Mesenchymal stem cell (in vitro differentiated cells and primary cell): ENCODE data around the gene CCDC68.
A peak's percentile ranks its signal among the peaks of the same experiment; 100 is the strongest.

ENCODE experiments used
- DNase-seq: peaks from one replicate; pipeline ENCODE4 v3.0.0-alpha.2; 2013
- H2AFZ ChIP-seq: one replicate; pipeline ENCODE4 v1.6.1; 2013; ENCODE audit warnings: low read depth, mild to moderate bottlenecking, control low read depth, inconsistent platforms, low read length, moderate library complexity
- H2AK5ac ChIP-seq: 2 replicates; pipeline ENCODE4 v1.6.1; 2013; ENCODE audit warnings: low read length, moderate library complexity, mild to moderate bottlenecking, inconsistent platforms; ENCODE audit not compliant: severe bottlenecking
- H2BK120ac ChIP-seq: one replicate; pipeline ENCODE4 v1.6.1; 2013; ENCODE audit warnings: low read depth, mild to moderate bottlenecking, inconsistent platforms, low read length, moderate library complexity
- H2BK12ac ChIP-seq, 2 experiments: one replicate each; pipeline ENCODE4 v1.6.1; 2013; ENCODE audit warnings: inconsistent platforms in 2 of 2, low read length in 2 of 2, mild to moderate bottlenecking in 2 of 2, moderate library complexity in 2 of 2, control low read depth in 1 of 2
- H2BK15ac ChIP-seq: one replicate; pipeline ENCODE4 v1.6.1; 2013; ENCODE audit warnings: mild to moderate bottlenecking, low read depth, inconsistent platforms; ENCODE audit not compliant: poor library complexity, severe bottlenecking
- H2BK5ac ChIP-seq: 2 replicates; pipeline ENCODE4 v1.6.1; 2013; ENCODE audit warnings: low read depth, mild to moderate bottlenecking, low read length, control low read depth, inconsistent platforms; ENCODE audit not compliant: poor library complexity, severe bottlenecking
- H3K14ac ChIP-seq, 2 experiments: one replicate each; pipeline ENCODE4 v1.6.1; 2013; ENCODE audit warnings: inconsistent platforms in 2 of 2, low read length in 2 of 2, control low read depth in 1 of 2, mild to moderate bottlenecking in 1 of 2, moderate library complexity in 1 of 2
- H3K18ac ChIP-seq, 2 experiments: one replicate each; pipeline ENCODE4 v1.6.1; 2013; ENCODE audit warnings: inconsistent platforms in 2 of 2, low read length in 2 of 2, control low read depth in 1 of 2, low read depth in 1 of 2, mild to moderate bottlenecking in 1 of 2
- H3K23ac ChIP-seq, 2 experiments: one replicate each; pipeline ENCODE4 v1.6.1; 2013; ENCODE audit warnings: inconsistent platforms in 2 of 2, low read length in 2 of 2, mild to moderate bottlenecking in 2 of 2, moderate library complexity in 2 of 2, control low read depth in 1 of 2
- H3K27ac ChIP-seq: 2 replicates; pipeline ENCODE4 v1.5.1; 2013; ENCODE audit warnings: mild to moderate bottlenecking, moderate library complexity, low read length, control low read depth, inconsistent platforms; ENCODE audit not compliant: poor library complexity, severe bottlenecking
- H3K27me3 ChIP-seq, 2 experiments: 2 replicates each; pipeline versions ENCODE4 v1.6.1 to v1.7.0; 2013; ENCODE audit warnings: low read length in 2 of 2, mild to moderate bottlenecking in 2 of 2, moderate library complexity in 2 of 2, control low read depth in 1 of 2, inconsistent platforms in 1 of 2; ENCODE audit not compliant: control insufficient read depth in 1 of 2, insufficient read depth in 1 of 2
- H3K36me3 ChIP-seq, 2 experiments: 2 replicates each; pipeline versions ENCODE4 v1.6.1 to v1.7.0; 2013; ENCODE audit warnings: low read length in 2 of 2, control low read depth in 1 of 2, inconsistent platforms in 1 of 2, low read depth in 1 of 2, mild to moderate bottlenecking in 1 of 2; ENCODE audit not compliant: insufficient read depth in 2 of 2, control insufficient read depth in 1 of 2
- H3K4ac ChIP-seq, 2 experiments: one replicate each; pipeline ENCODE4 v1.6.1; 2013; ENCODE audit warnings: inconsistent platforms in 2 of 2, low read length in 2 of 2, mild to moderate bottlenecking in 2 of 2, moderate library complexity in 2 of 2, control low read depth in 1 of 2, low read depth in 1 of 2
- H3K4me1 ChIP-seq: 2 replicates; pipeline ENCODE4 v1.6.1; 2013; ENCODE audit warnings: low read depth, low read length, control low read depth; ENCODE audit not compliant: control insufficient read depth, insufficient read depth
- H3K4me2 ChIP-seq: 2 replicates; pipeline ENCODE4 v1.6.1; 2013; ENCODE audit warnings: low read length, mild to moderate bottlenecking, inconsistent platforms; ENCODE audit not compliant: poor library complexity, severe bottlenecking
- H3K4me3 ChIP-seq, 2 experiments: 2 replicates each; pipeline versions ENCODE4 v1.5.1 to v1.7.0; 2013; ENCODE audit warnings: low read length in 2 of 2, mild to moderate bottlenecking in 2 of 2, control low read depth in 1 of 2, low read depth in 1 of 2; ENCODE audit not compliant: insufficient read depth in 1 of 2
- H3K79me1 ChIP-seq: replicated peaks from 2 replicates; pipeline ENCODE4 v1.6.1; 2013; ENCODE audit warnings: mild to moderate bottlenecking, control low read depth, low read length, inconsistent platforms; ENCODE audit not compliant: poor library complexity, severe bottlenecking
- H3K9ac ChIP-seq: 2 replicates; pipeline ENCODE4 v1.7.0; 2013; ENCODE audit warnings: mild to moderate bottlenecking, low read length, moderate library complexity
- H3K9me3 ChIP-seq: 2 replicates; pipeline ENCODE4 v1.7.0; 2013; ENCODE audit warnings: mild to moderate bottlenecking, low read length; ENCODE audit not compliant: control insufficient read depth
- H4K8ac ChIP-seq: one replicate; pipeline ENCODE4 v1.6.1; 2013; ENCODE audit warnings: inconsistent platforms, mild to moderate bottlenecking, low read length, moderate library complexity
- H4K91ac ChIP-seq: one replicate; pipeline ENCODE4 v1.6.1; 2013; ENCODE audit warnings: mild to moderate bottlenecking, low read length, inconsistent platforms
- WGBS: methylation state at CpG from one replicate; pipeline ENCODE4 v1.1.7; 2013; ENCODE audit warnings: mixed read lengths; 5-methylcytosine and 5-hydroxymethylcytosine counted together

Gene CCDC68

GRCh38 chr18:54991981-54992380, 32.7 kb upstream of the CCDC68 start:
- Histone ChIP-seq H2AK5ac (no peak overlapping the region), H3K27me3 (no peaks in the 10 kb centered on the region), H3K9me3 (no peaks in the 10 kb centered on the region), H3K4me2 (no peak overlapping the region), H4K91ac (no peak overlapping the region), H3K4ac (no peak overlapping the region), H3K4me1 (no peaks in the 10 kb centered on the region), H3K27ac (no peak overlapping the region), H3K36me3 (no peaks in the 10 kb centered on the region), H2BK120ac (no peak overlapping the region), H2BK15ac (no peak overlapping the region), H2BK12ac (no peak overlapping the region), H3K23ac (no peak overlapping the region), H4K8ac (no peak overlapping the region), H2BK5ac (no peak overlapping the region), H3K4me3 (no peak overlapping the region), H3K14ac (no peak overlapping the region), H3K79me1 (no peaks in the 10 kb centered on the region), H2AFZ (no peak overlapping the region), H3K9ac (no peak overlapping the region), H3K18ac (no peak overlapping the region)
- 100% methylated on average over 2 of the region's 4 CpGs for WGBS
- no peak for DNase-seq

- no peak overlapping the region for H3K9ac ChIP-seq
- H3K23ac ChIP-seq = no peak overlapping the region
- H4K8ac ChIP-seq = no peak overlapping the region
- no peak overlapping the region for H2AK5ac ChIP-seq
- H2BK120ac ChIP-seq = no peak overlapping the region
- no peaks in the 10 kb centered on the region for H3K79me1 ChIP-seq
- no peak overlapping the region for H3K27ac ChIP-seq
- H3K4me1 ChIP-seq = no peaks in the 10 kb centered on the region
- peak overlapping the region; percentile 21 to 67 for H2BK12ac ChIP-seq
- H2BK5ac ChIP-seq = no peak overlapping the region
- H3K18ac ChIP-seq = no peak overlapping the region
- DNase-seq = no peak
- no peaks in the 10 kb centered on the region for H3K36me3 ChIP-seq
- no peaks in the 10 kb centered on the region for H3K9me3 ChIP-seq
- peak overlapping the region in 1 of 2 experiments; percentile 11 for H3K4ac ChIP-seq
- no peak overlapping the region for H4K91ac ChIP-seq
- WGBS = 85% methylated on average over 4 of the region's 4 CpGs
- H2AFZ ChIP-seq = no peak overlapping the region
- no peak overlapping the region for H3K4me3 ChIP-seq
- no peaks in the 10 kb centered on the region for H3K27me3 ChIP-seq
- H3K4me2 ChIP-seq = no peak overlapping the region
- peak overlapping the region; percentile 63 for H2BK15ac ChIP-seq
- no peak overlapping the region for H3K14ac ChIP-seq
Observed at GRCh38 chr18:54984908-54985307, 25.6 kb upstream of the CCDC68 start.

DNA sequence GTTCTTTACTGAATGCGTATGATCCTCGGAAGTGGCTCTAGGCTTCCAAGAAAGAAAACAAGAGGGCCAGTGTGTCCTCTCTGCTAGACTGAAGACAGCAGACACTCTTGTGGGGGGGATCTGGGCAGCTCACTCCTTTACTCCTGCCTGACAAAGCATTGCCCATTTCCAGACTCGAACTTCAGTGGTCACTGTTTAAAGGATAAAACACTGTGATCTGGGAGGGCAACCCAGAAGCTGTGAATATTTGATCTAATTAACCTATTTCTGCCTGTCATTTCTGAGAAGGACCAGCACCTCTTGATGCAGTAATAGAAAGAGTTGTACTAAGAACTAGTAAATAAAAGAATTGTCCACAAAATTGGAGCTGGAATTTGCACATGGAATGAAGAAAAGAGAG, 24.5 kb upstream of the CCDC68 start:
- Histone ChIP-seq H2BK12ac (no peak overlapping the region), H3K27ac (no peak overlapping the region), H3K36me3 (no peaks in the 10 kb centered on the region), H3K4me2 (no peak overlapping the region), H3K79me1 (no peaks in the 10 kb centered on the region), H3K4me1 (no peaks in the 10 kb centered on the region), H2AFZ (no peak overlapping the region), H3K4me3 (no peak overlapping the region), H3K14ac (no peak overlapping the region), H3K18ac (no peak overlapping the region), H3K9ac (no peak overlapping the region), H2AK5ac (no peak overlapping the region), H4K8ac (no peak overlapping the region), H2BK5ac (no peak overlapping the region), H4K91ac (no peak overlapping the region), H2BK15ac (no peak overlapping the region), H2BK120ac (peak overlapping the region; percentile 3), H3K27me3 (no peaks in the 10 kb centered on the region), H3K4ac (no peak overlapping the region), H3K23ac (no peak overlapping the region), H3K9me3 (no peaks in the 10 kb centered on the region)
- WGBS = 96% methylated on average over 3 of the region's 3 CpGs
- DNase-seq = no peak

- Histone ChIP-seq H4K91ac (peak overlapping the region; percentile 70), H2BK120ac (peak overlapping the region; percentile 3), H3K4me3 (no peak overlapping the region), H2BK5ac (no peak overlapping the region), H4K8ac (no peak overlapping the region), H2BK12ac (peak overlapping the region in 1 of 2 experiments; percentile 91), H2BK15ac (no peak overlapping the region), H3K4ac (peak overlapping the region in 1 of 2 experiments; percentile 65), H3K14ac (no peak overlapping the region), H3K27me3 (no peaks in the 10 kb centered on the region), H3K27ac (no peak overlapping the region), H3K23ac (no peak overlapping the region), H3K4me1 (no peaks in the 10 kb centered on the region), H3K36me3 (no peaks in the 10 kb centered on the region), H3K9ac (peak overlapping the region; percentile 43), H3K9me3 (no peaks in the 10 kb centered on the region), H2AFZ (no peak overlapping the region), H2AK5ac (no peak overlapping the region), H3K18ac (peak overlapping the region in 1 of 2 experiments; percentile 28), H3K79me1 (no peaks in the 10 kb centered on the region), H3K4me2 (no peak overlapping the region)
- 14% methylated on average over 9 of the region's 9 CpGs for WGBS
- peak; percentile 85 for DNase-seq
Observed at GRCh38 chr18:54983041-54983686, 23.9 kb upstream of the CCDC68 start.
